Glomerular visceral epithelial cell (primary cell): ENCODE results near the gene TBL3.
A peak's percentile ranks its signal among the peaks of the same experiment; 100 is the strongest.
"Not testable (repeated sequence)": the region's sequence is repeated elsewhere in the genome, so short reads cannot be mapped to it uniquely, and the experiment has no call there.

Experiments used
- DNase-seq: peaks from one replicate; pipeline ENCODE4 v3.0.0-alpha.2; 2016; ENCODE audit errors: extremely low spot score

TBL3 gene

GRCh38 chr16:1999866-2000514 lies 28.1 kb downstream of the TBL3 start:
- DNase-seq = no peak

GRCh38 chr16:2001035-2001434 lies 29.2 kb downstream of the TBL3 start:
- DNase-seq = no peak

- DNase-seq = no peak
Measured at GRCh38 chr16:2001456-2002355, 29.9 kb downstream of the TBL3 start.

GRCh38 chr16:2002406-2003230 lies 30.8 kb downstream of the TBL3 start:
- no peak for DNase-seq

GRCh38 chr16:2003231-2003826 lies 31.5 kb downstream of the TBL3 start:
- no peak for DNase-seq

- DNase-seq = peak; percentile 73
Measured at GRCh38 chr16:2003827-2004641, 32.2 kb downstream of the TBL3 start.

- no peak for DNase-seq
Measured at GRCh38 chr16:2004795-2005517, 33.1 kb downstream of the TBL3 start.

GRCh38 chr16:2005646-2006045 lies 33.8 kb downstream of the TBL3 start:
- DNase-seq = no peak

- DNase-seq = no peak
Measured at GRCh38 chr16:2006317-2006716, 34.5 kb downstream of the TBL3 start.

GRCh38 chr16:2007081-2007836 lies 35.4 kb downstream of the TBL3 start:
- no peak for DNase-seq

- peak; percentile 84 for DNase-seq
Measured at GRCh38 chr16:2008009-2008526, 36.2 kb downstream of the TBL3 start.

- DNase-seq = no peak
Measured at GRCh38 chr16:2008631-2009163, 36.8 kb downstream of the TBL3 start.

GRCh38 chr16:2009164-2009711 lies 37.4 kb downstream of the TBL3 start:
- peak; percentile 22 for DNase-seq

GRCh38 chr16:2009791-2010510 lies 38.1 kb downstream of the TBL3 start, which contains the start of gene ZNF598:
Gene ZNF598, minus strand, starts transcription at chr16:2009821.
- DNase-seq = peak; percentile 80

GRCh38 chr16:2011726-2012125 lies 39.9 kb downstream of the TBL3 start:
- DNase-seq = not testable (repeated sequence)

- no peak for DNase-seq
Measured at GRCh38 chr16:2013527-2013926, 41.7 kb downstream of the TBL3 start.

- no peak for DNase-seq
Measured at GRCh38 chr16:2015117-2015946, 43.5 kb downstream of the TBL3 start.
